OCI-LY1 (cell line): ENCODE data around the gene MAGEB3.
A peak's percentile ranks its signal among the peaks of the same experiment; 100 is the strongest.

Experiments used
- H2AFZ ChIP-seq: fragments of 200-600 bp; sonication (generic), shearing (Covaris generic); 2 replicates; pipeline ENCODE4 v1.6.0; 2014; ENCODE audit warnings: antibody characterized with exemption, mild to moderate bottlenecking, low read length
- H3F3A ChIP-seq: fragments of 200-600 bp; sonication (generic), shearing (Covaris generic); 2 replicates; pipeline ENCODE4 v1.6.0; 2014; ENCODE audit warnings: mild to moderate bottlenecking, antibody characterized with exemption, low read length, moderate library complexity; ENCODE audit not compliant: insufficient read depth
- H3K27ac ChIP-seq: fragments of 200-600 bp; sonication (generic); 2 replicates; pipeline ENCODE4 v1.5.1; 2014; ENCODE audit warnings: low read length, mixed run types, mild to moderate bottlenecking, low read depth; ENCODE audit not compliant: poor library complexity, severe bottlenecking
- H3K27me3 ChIP-seq: fragments of 200-600 bp; sonication (generic); 2 replicates; pipeline ENCODE4 v1.6.0; 2014; ENCODE audit warnings: antibody characterized with exemption, mild to moderate bottlenecking, low read length, moderate library complexity; ENCODE audit not compliant: insufficient read depth
- H3K36me3 ChIP-seq: fragments of 200-600 bp; sonication (generic); 2 replicates; pipeline ENCODE4 v1.6.1; 2014; ENCODE audit warnings: mild to moderate bottlenecking, antibody characterized with exemption, low read length, moderate library complexity, mixed read lengths; ENCODE audit not compliant: insufficient read depth
- H3K4me1 ChIP-seq: fragments of 200-600 bp; sonication (generic); 2 replicates; pipeline ENCODE4 v1.5.1; 2014; ENCODE audit warnings: mild to moderate bottlenecking, low read length, moderate library complexity; ENCODE audit not compliant: insufficient read depth, severe bottlenecking
- H3K4me2 ChIP-seq: fragments of 200-600 bp; sonication (generic), shearing (Covaris generic); 2 replicates; pipeline ENCODE4 v1.6.1; 2014; ENCODE audit warnings: low read length
- H3K4me3 ChIP-seq: fragments of 200-600 bp; sonication (generic); 2 replicates; pipeline ENCODE4 v1.5.1; 2014; ENCODE audit warnings: low read length, low read depth, mild to moderate bottlenecking, mixed read lengths; ENCODE audit not compliant: poor library complexity, severe bottlenecking
- H3K79me2 ChIP-seq: fragments of 200-600 bp; shearing (Covaris generic); 2 replicates; pipeline ENCODE4 v1.6.1; 2016; ENCODE audit warnings: mixed run types, low read length, mixed read lengths; ENCODE audit not compliant: insufficient read depth
- H3K9ac ChIP-seq: fragments of 200-600 bp; sonication (generic), shearing (Covaris generic); 2 replicates; pipeline ENCODE4 v1.6.1; 2014; ENCODE audit warnings: mild to moderate bottlenecking, low read length, mixed read lengths
- H3K9me2 ChIP-seq: fragments of 200-600 bp; sonication (generic), shearing (Covaris generic); 2 replicates; pipeline ENCODE4 v1.6.1; 2014; ENCODE audit warnings: low read depth, mild to moderate bottlenecking, low read length, mixed read lengths
- H3K9me3 ChIP-seq: fragments of 200-600 bp; shearing (Covaris generic); 2 replicates; pipeline ENCODE4 v1.6.1; 2014; ENCODE audit warnings: low read length, mixed read lengths
- H4K20me1 ChIP-seq: fragments of 200-600 bp; sonication (generic), shearing (Covaris generic); 2 replicates; pipeline ENCODE4 v1.6.0; 2016; ENCODE audit warnings: mild to moderate bottlenecking, low read length; ENCODE audit not compliant: insufficient read depth
- EZH2 ChIP-seq: fragments of 200-600 bp; sonication (generic), shearing (Covaris generic); IDR thresholded peaks from 2 replicates; pipeline ENCODE4 v1.8.0; 2017; ENCODE audit warnings: borderline replicate concordance, mixed run types, mild to moderate bottlenecking, antibody characterized with exemption, low read length, moderate library complexity, mixed read lengths
- TF ChIP-seq, protein P1 (sequence below): fragments of 200-600 bp; sonication (generic), shearing (Covaris generic); IDR thresholded peaks from 2 replicates; pipeline ENCODE4 v1.5.1; 2017; ENCODE audit warnings: mild to moderate bottlenecking, antibody characterized with exemption, low read length, moderate library complexity, mixed read lengths

MAGEB3 gene

DNA sequence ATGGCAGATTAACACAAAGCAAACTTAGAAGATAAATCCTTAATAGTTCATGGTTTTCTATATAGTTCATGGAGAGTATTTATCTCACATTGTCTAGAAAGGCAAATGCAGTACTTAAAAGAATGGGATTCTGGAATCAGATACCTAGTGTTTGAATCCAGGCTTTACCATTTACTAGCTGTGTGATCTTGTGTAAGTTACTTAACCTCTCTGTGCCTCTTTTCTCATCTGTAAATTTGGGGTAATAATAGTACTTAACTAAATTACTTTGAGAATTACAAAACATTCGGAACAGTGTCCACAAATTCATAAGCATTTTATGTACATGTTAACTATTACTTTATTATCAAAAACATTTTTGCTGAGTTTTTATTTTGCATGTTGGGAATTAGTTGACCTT is 32.3 kb downstream of the MAGEB3 start:
- no peak overlapping the region for H3K27ac ChIP-seq
- no peak overlapping the region for H3K4me2 ChIP-seq
- H3K4me3 ChIP-seq, result no peak overlapping the region
- H3K9me3 ChIP-seq, result no peaks in the 10 kb centered on the region
- no peak overlapping the region for H3K9ac ChIP-seq
- no peaks in the 10 kb centered on the region for H3K4me1 ChIP-seq
- no peaks in the 10 kb centered on the region for H3K79me2 ChIP-seq
- no peaks in the 10 kb centered on the region for H3F3A ChIP-seq
- TF ChIP-seq, protein P1, sequence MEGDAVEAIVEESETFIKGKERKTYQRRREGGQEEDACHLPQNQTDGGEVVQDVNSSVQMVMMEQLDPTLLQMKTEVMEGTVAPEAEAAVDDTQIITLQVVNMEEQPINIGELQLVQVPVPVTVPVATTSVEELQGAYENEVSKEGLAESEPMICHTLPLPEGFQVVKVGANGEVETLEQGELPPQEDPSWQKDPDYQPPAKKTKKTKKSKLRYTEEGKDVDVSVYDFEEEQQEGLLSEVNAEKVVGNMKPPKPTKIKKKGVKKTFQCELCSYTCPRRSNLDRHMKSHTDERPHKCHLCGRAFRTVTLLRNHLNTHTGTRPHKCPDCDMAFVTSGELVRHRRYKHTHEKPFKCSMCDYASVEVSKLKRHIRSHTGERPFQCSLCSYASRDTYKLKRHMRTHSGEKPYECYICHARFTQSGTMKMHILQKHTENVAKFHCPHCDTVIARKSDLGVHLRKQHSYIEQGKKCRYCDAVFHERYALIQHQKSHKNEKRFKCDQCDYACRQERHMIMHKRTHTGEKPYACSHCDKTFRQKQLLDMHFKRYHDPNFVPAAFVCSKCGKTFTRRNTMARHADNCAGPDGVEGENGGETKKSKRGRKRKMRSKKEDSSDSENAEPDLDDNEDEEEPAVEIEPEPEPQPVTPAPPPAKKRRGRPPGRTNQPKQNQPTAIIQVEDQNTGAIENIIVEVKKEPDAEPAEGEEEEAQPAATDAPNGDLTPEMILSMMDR, result no peak
- TF ChIP-seq EZH2, result no peak
- H4K20me1 ChIP-seq, result no peaks in the 10 kb centered on the region
- H3K9me2 ChIP-seq, result no peaks in the 10 kb centered on the region
- no peak overlapping the region for H2AFZ ChIP-seq
- no peaks in the 10 kb centered on the region for H3K27me3 ChIP-seq
- no peaks in the 10 kb centered on the region for H3K36me3 ChIP-seq

DNA sequence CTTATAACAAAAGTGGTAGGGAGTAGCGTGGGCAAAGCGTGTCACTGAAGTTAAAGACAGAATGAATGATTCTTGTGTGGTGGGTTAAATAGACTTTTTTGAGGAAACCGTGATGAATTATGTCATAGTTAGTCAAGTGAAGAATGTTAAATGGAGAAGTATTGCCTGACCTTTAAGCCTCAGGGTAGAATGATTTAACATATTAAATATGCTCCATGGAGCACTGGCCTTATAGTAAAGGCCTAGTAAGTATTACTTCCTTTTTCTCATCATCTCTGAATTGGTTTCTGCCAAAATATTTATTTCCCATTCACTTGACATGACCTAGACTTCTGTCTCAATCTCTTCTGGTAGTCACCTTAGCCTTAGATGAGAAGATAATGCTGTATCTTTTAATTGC is 40.2 kb downstream of the MAGEB3 start:
- H3K4me2 ChIP-seq, result no peak overlapping the region
- no peaks in the 10 kb centered on the region for H3K4me1 ChIP-seq
- no peaks in the 10 kb centered on the region for H3K9me3 ChIP-seq
- no peaks in the 10 kb centered on the region for H3K79me2 ChIP-seq
- no peaks in the 10 kb centered on the region for H3K27me3 ChIP-seq
- H3K4me3 ChIP-seq, result no peak overlapping the region
- TF ChIP-seq, protein P1, result no peak
- no peak for TF ChIP-seq EZH2
- H3K27ac ChIP-seq, result no peak overlapping the region
- no peaks in the 10 kb centered on the region for H3F3A ChIP-seq
- H2AFZ ChIP-seq, result no peak overlapping the region
- no peaks in the 10 kb centered on the region for H3K36me3 ChIP-seq
- no peaks in the 10 kb centered on the region for H4K20me1 ChIP-seq
- no peaks in the 10 kb centered on the region for H3K9me2 ChIP-seq
- H3K9ac ChIP-seq, result no peak overlapping the region

DNA sequence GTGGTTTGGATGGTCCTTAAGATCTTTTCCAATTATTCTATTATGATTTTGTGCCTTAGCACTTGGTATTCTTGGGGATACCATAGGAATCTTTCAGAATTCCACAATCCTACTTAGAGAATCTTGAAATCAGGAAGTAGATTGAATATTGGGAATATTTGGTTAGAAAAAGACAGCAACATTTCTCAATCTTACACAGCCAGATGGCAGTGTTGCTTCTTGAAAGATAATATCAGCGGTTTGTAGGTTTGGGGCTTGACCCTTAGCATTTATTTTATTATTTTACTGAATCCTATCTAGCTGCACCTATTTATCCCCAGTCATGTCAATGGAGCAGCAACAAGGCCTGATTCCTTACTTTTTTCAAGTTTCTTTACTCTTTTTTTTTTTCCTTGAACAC is 45.0 kb downstream of the MAGEB3 start:
- TF ChIP-seq EZH2, result no peak
- TF ChIP-seq, protein P1, result peak; percentile 21; the same call in 1 of the 2 replicates
- H2AFZ ChIP-seq, result no peak overlapping the region
- no peaks in the 10 kb centered on the region for H3K4me1 ChIP-seq
- no peak overlapping the region for H3K4me3 ChIP-seq
- no peaks in the 10 kb centered on the region for H3K79me2 ChIP-seq
- H3K36me3 ChIP-seq, result no peaks in the 10 kb centered on the region
- no peak overlapping the region for H3K27ac ChIP-seq
- no peak overlapping the region for H3K4me2 ChIP-seq
- H3F3A ChIP-seq, result no peaks in the 10 kb centered on the region
- H3K27me3 ChIP-seq, result no peaks in the 10 kb centered on the region
- H3K9me2 ChIP-seq, result no peaks in the 10 kb centered on the region
- no peak overlapping the region for H3K9ac ChIP-seq
- H3K9me3 ChIP-seq, result no peaks in the 10 kb centered on the region
- no peaks in the 10 kb centered on the region for H4K20me1 ChIP-seq
